ENCODE data around the gene SEMA3F. TPM values are rescaled to one million over a fixed set of nuclear protein-coding genes. Genes with fewer than 3 reads are reported as not detected.

The SEMA3F gene
- total RNA-seq, 2 donors from 2014 or later: 6.3 to 18.7 TPM

DNA sequence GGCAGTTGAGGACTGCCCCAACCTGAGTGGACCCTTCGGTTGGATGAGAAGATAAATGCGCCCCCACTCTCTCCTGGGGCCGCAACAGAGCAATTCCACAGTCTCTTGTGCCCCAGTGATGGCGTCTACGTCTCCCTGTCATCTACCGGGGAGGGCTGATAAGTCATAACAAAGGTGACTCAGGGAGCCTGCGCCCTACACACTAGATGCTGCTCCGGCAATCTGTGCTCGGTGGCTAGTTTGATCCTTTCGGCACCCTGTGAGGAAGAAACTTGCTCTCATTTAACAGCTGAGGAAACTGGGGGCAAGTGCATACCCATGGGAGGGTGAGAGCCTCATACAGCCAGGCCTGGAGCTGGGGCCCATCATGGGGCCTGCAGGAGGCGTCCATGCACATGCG, 14.1 kb upstream of the SEMA3F start:
- Histone ChIP-seq H3K9me3 (no peaks in the 10 kb centered on the region), H3K4me3 (no peak overlapping the region), H3K27ac (no peak overlapping the region), H3K36me3 (no peaks in the 10 kb centered on the region), H3K27me3 (no peaks in the 10 kb centered on the region), H3K4me1 (peaks cover 0 to 13% of the 10 kb centered on the region in 2 donors)
- DNase-seq (ENCODE audit: low spot score): no peak
- TF ChIP-seq, protein P1, sequence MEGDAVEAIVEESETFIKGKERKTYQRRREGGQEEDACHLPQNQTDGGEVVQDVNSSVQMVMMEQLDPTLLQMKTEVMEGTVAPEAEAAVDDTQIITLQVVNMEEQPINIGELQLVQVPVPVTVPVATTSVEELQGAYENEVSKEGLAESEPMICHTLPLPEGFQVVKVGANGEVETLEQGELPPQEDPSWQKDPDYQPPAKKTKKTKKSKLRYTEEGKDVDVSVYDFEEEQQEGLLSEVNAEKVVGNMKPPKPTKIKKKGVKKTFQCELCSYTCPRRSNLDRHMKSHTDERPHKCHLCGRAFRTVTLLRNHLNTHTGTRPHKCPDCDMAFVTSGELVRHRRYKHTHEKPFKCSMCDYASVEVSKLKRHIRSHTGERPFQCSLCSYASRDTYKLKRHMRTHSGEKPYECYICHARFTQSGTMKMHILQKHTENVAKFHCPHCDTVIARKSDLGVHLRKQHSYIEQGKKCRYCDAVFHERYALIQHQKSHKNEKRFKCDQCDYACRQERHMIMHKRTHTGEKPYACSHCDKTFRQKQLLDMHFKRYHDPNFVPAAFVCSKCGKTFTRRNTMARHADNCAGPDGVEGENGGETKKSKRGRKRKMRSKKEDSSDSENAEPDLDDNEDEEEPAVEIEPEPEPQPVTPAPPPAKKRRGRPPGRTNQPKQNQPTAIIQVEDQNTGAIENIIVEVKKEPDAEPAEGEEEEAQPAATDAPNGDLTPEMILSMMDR (IDR thresholded peaks at IDR 0.05): no peak

DNA sequence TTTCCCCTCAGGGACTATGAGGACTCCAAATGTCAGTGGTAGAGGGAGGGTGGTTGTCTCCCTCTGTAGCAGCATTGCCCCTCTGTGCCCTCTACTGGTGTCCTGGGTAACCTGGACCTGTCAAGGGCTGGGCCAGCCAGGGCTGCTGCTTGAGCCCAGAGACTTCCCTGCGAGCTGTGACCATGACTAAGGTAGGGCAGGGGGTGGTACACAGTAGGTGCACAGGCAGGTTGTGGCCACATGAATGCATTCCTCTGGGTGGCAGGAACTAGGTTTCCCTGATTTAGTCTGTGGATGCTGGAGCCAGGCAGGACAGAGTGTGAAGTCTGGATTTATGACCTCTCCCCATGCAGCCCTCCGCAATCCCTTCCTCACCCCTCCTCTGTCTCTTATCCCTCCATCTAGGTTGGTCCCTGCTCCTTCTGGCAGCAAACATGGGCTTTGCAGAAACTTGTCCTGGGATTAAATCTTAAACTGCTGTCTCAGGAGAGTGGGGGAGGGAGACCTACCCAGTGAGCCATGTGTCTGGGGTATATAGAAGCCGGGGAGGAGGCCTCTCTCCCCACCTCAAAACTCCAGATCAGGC, 8.7 kb upstream of the SEMA3F start:
- no peak for DNase-seq (ENCODE audit: low spot score)
- TF ChIP-seq, protein P1 (IDR thresholded peaks at IDR 0.05): no peak
- Histone ChIP-seq H3K4me1 (no peaks in the 10 kb centered on the region), H3K4me3 (no peak overlapping the region), H3K36me3 (no peaks in the 10 kb centered on the region), H3K27ac (no peak overlapping the region), H3K27me3 (no peaks in the 10 kb centered on the region), H3K9me3 (no peaks in the 10 kb centered on the region)

DNA sequence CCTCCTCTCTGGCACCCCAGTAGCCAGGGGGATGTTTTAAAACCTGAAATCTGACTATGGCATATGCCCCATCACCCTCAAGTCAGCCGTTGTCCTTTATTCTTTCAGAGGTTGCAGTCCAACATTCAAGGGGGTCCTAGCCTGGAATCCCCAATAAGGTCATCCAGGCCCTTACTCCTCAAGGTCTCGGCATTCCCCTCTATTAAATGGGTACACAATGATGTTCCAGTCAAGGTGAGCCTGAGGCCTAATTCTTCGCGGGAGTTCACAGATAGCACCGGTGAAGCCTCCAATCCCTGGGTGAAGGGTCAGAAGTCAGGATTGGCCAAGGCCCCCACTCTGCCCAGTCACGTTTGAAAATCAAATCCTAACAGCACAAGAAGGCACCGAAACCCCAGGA, 8.1 kb upstream of the SEMA3F start:
- Histone ChIP-seq H3K36me3 (no peaks in the 10 kb centered on the region), H3K27ac (no peak overlapping the region), H3K4me3 (no peak overlapping the region), H3K9me3 (no peaks in the 10 kb centered on the region), H3K4me1 (no peaks in the 10 kb centered on the region), H3K27me3 (no peaks in the 10 kb centered on the region)
- no peak for DNase-seq (ENCODE audit: low spot score)
- TF ChIP-seq, protein P1 (IDR thresholded peaks at IDR 0.05): no peak

DNA sequence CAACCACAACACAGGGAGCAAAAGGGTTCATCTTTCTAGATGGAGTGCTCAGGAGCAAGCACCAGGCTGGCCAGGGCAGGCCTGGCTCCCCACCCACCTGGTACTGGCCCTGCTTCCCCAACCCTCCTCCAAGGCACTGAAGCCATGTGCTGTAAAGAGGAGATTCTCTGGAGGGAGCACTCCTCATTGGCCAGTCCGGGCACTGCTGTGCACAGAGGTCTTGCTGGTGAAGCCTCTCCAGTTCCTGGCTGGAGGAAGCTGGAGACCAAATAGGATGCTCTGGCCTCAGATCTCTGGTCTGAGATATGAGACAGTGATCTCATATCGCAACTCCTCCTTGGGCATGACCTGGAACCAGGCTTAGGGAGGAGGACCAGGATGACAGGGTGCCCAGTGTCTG, 7.7 kb upstream of the SEMA3F start:
- Histone ChIP-seq H3K9me3 (no peaks in the 10 kb centered on the region), H3K27ac (no peak overlapping the region), H3K27me3 (no peaks in the 10 kb centered on the region), H3K4me3 (no peak overlapping the region), H3K4me1 (no peaks in the 10 kb centered on the region), H3K36me3 (no peaks in the 10 kb centered on the region)
- TF ChIP-seq, protein P1 (IDR thresholded peaks at IDR 0.05): no peak
- no peak for DNase-seq (ENCODE audit: low spot score)

DNA sequence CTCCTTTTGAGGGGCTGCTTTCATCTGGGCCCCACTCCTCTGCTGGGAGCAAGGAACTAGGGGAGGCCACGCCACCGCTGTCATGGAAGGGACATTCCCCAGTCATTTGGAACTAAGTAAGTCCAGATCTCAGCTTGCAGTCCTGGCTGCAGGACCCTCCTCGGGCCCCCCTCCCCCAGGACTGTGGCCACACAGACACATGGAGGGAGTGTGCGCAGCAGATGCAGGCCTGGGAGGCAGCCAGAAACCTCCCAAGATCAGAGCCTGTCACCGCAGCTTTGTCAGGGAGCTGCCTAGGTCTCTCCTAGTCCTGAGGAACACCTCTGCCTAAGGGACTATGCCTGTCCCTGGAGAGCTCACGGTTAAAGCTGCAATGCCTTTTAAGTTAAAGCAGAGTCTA, 7.3 kb upstream of the SEMA3F start:
- Histone ChIP-seq H3K9me3 (no peaks in the 10 kb centered on the region), H3K36me3 (no peaks in the 10 kb centered on the region), H3K27ac (no peak overlapping the region), H3K27me3 (no peaks in the 10 kb centered on the region), H3K4me1 (no peaks in the 10 kb centered on the region), H3K4me3 (no peak overlapping the region)
- TF ChIP-seq, protein P1 (IDR thresholded peaks at IDR 0.05): no peak
- no peak for DNase-seq (ENCODE audit: low spot score)

DNA sequence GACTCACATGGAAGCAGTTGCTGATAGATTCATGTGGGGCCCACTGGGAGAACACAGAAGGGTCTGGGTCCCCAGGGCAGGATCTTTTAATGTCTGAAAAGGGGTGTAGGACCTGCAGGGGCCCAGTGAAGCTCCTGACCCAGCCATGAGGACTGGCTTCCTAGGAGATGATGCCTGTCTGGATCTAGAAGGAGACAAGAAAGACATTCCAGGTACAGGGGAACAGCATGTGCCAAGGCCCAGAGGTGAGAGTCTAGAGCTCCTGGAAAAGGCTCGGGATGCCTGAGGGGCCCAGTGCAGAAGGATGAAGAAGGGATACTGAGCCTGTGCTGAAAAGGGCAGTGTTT, 4.7 kb upstream of the SEMA3F start:
- Histone ChIP-seq H3K4me1 (peaks cover 0 to 6% of the 10 kb centered on the region in 2 donors), H3K27ac (no peak overlapping the region), H3K36me3 (no peaks in the 10 kb centered on the region), H3K9me3 (no peaks in the 10 kb centered on the region), H3K27me3 (no peaks in the 10 kb centered on the region), H3K4me3 (no peak overlapping the region)
- TF ChIP-seq, protein P1 (IDR thresholded peaks at IDR 0.05): no peak
- no peak for DNase-seq (ENCODE audit: low spot score)

Data from right atrium auricular region (tissue), 2 donors.